K562 (cell line): Measurements from ENCODE around the gene IRF6. TPM values are rescaled to one million over a fixed set of nuclear protein-coding genes. Genes with fewer than 3 reads are reported as not detected.

Experiments used
- CREB3 ChIP-seq: fragments of 450-650 bp; conservative IDR thresholded peaks from 2 replicates; pipeline ENCODE4 v1.6.1; 2016; ENCODE audit warnings: missing genetic modification characterization, low read depth, mild to moderate bottlenecking, missing compliant biosample characterization, moderate library complexity
- HDAC2 ChIP-seq: fragments of 450-650 bp; IDR thresholded peaks from 2 replicates; pipeline ENCODE4 v1.6.1; 2016; ENCODE audit warnings: mild to moderate bottlenecking
- HES1 ChIP-seq: fragments of 450-650 bp; IDR thresholded peaks from 2 replicates; pipeline ENCODE4 v1.6.1; 2016; ENCODE audit warnings: low read depth, mild to moderate bottlenecking, moderate library complexity
- HMGN3 ChIP-seq: IDR thresholded peaks from 2 replicates; pipeline ENCODE4 v1.6.1; 2011; ENCODE audit warnings: borderline replicate concordance, low read depth, mild to moderate bottlenecking, mixed read lengths, low read length; ENCODE audit not compliant: insufficient read length; ENCODE audit errors: extremely low read depth
- HNRNPLL ChIP-seq: fragments of 200-400 bp; formaldehyde crosslinking; IDR thresholded peaks from 2 replicates; pipeline ENCODE4 v1.6.1; 2017; ENCODE audit warnings: low read length, low read depth, mild to moderate bottlenecking; ENCODE audit not compliant: poor library complexity, severe bottlenecking
- MAZ ChIP-seq, 2 experiments: fragments of 450-650 bp in 1 of 2; sonication (generic) in 1 of 2; formaldehyde crosslinking; IDR thresholded peaks in 1 of 2; conservative IDR thresholded peaks in 1 of 2; 2 replicates each; pipeline versions ENCODE4 v1.4.0 to v1.5.0; 2020; ENCODE audit warnings: mild to moderate bottlenecking in 1 of 2, missing genetic modification reagents in 1 of 2
- MYBL2 ChIP-seq, 2 experiments: fragments of 450-650 bp in 1 of 2; sonication (generic) in 1 of 2; formaldehyde crosslinking in 1 of 2; IDR thresholded peaks; 2 replicates each; pipeline versions ENCODE4 v1.6.1 to v1.8.1; 2017 to 2022; ENCODE audit warnings: borderline replicate concordance in 1 of 2, inconsistent platforms in 1 of 2, low read depth in 1 of 2, mild to moderate bottlenecking in 1 of 2, missing genetic modification reagents in 1 of 2, moderate library complexity in 1 of 2
- NELFE ChIP-seq: IDR thresholded peaks from 2 replicates; pipeline ENCODE4 v1.6.1; 2011; ENCODE audit warnings: mild to moderate bottlenecking; ENCODE audit not compliant: insufficient read depth, insufficient read length
- NRF1 ChIP-seq, 2 experiments: fragments of 450-650 bp; IDR thresholded peaks in 1 of 2; conservative IDR thresholded peaks in 1 of 2; 2 replicates each; pipeline ENCODE4 v1.6.1; 2014; ENCODE audit warnings: mild to moderate bottlenecking in 2 of 2
- RBBP5 ChIP-seq: fragments of 200-600 bp; sonication (generic); IDR thresholded peaks from 2 replicates; pipeline ENCODE4 v1.6.1; 2012; ENCODE audit warnings: borderline replicate concordance, mild to moderate bottlenecking, low read length, control low read depth, inconsistent platforms; ENCODE audit not compliant: insufficient read depth, poor library complexity, severe bottlenecking
- RBFOX2 ChIP-seq: fragments of 200-400 bp; formaldehyde crosslinking; IDR thresholded peaks from 2 replicates; pipeline ENCODE4 v1.6.1; 2017; ENCODE audit warnings: low read depth, mild to moderate bottlenecking, low read length, moderate library complexity
- SP1 ChIP-seq: sonication (generic); formaldehyde crosslinking; IDR thresholded peaks from 2 replicates; pipeline ENCODE4 v1.8.1; 2022; ENCODE audit warnings: mild to moderate bottlenecking, missing genetic modification reagents
- ZNF444 ChIP-seq: fragments of 250-450 bp; sonication (Bioruptor Pico); IDR thresholded peaks from 2 replicates; pipeline ENCODE4 v1.4.0; 2020; ENCODE audit warnings: mild to moderate bottlenecking, moderate library complexity
- polyA plus RNA-seq, 8 experiments: library from polyadenylated mRNA; depleted of rRNA in 4 of 8; stranded (reverse) in 5 of 8; unstranded in 3 of 8; fragments of >200 nt; fragmentation: Nextera tagmentation in 2 of 8; fragmentation: Illumina TruSeq in 1 of 8; extraction: Ambion mirVana in 2 of 8; extraction: Trizol in 1 of 8; gene quantifications; 2 replicates each; pipeline versions ENCODE4 v1.2.1 to v1.2.3, GENCODE V29; 2011 to 2014; ENCODE audit warnings: inconsistent platforms in 1 of 8, missing spikeins in 1 of 8
- total RNA-seq, 7 experiments: library from RNA; depleted of rRNA in 6 of 7; stranded (reverse); fragments of >200 nt in 6 of 7; fragmentation: Illumina TruSeq in 2 of 7; extraction: Trizol in 2 of 7; gene quantifications; 2 replicates each; pipeline versions ENCODE4 v1.2.1 to v1.2.3, GENCODE V29; 2011 to 2021; ENCODE audit warnings: low replicate concordance in 1 of 7
- TF ChIP-seq, protein P1 (sequence below): fragments of 450-650 bp; IDR thresholded peaks from 2 replicates; pipeline ENCODE4 v1.6.1; 2016
- TF ChIP-seq, protein P2 (sequence below): fragments of 450-650 bp; formaldehyde crosslinking; IDR thresholded peaks from 2 replicates; pipeline ENCODE4 v1.4.0; 2020; ENCODE audit warnings: mild to moderate bottlenecking
- TF ChIP-seq, protein P3 (sequence below): sonication (generic); formaldehyde crosslinking; IDR thresholded peaks from 2 replicates; pipeline ENCODE4 v1.8.1; 2023; ENCODE audit warnings: mild to moderate bottlenecking, missing genetic modification reagents

Gene IRF6
- total and polyA plus RNA-seq, 9 of the 15 experiments (the other 6 are each of a cell fraction or from before 2014, with no cell fraction given): 0.03 to 0.65 (median 0.17) TPM

DNA sequence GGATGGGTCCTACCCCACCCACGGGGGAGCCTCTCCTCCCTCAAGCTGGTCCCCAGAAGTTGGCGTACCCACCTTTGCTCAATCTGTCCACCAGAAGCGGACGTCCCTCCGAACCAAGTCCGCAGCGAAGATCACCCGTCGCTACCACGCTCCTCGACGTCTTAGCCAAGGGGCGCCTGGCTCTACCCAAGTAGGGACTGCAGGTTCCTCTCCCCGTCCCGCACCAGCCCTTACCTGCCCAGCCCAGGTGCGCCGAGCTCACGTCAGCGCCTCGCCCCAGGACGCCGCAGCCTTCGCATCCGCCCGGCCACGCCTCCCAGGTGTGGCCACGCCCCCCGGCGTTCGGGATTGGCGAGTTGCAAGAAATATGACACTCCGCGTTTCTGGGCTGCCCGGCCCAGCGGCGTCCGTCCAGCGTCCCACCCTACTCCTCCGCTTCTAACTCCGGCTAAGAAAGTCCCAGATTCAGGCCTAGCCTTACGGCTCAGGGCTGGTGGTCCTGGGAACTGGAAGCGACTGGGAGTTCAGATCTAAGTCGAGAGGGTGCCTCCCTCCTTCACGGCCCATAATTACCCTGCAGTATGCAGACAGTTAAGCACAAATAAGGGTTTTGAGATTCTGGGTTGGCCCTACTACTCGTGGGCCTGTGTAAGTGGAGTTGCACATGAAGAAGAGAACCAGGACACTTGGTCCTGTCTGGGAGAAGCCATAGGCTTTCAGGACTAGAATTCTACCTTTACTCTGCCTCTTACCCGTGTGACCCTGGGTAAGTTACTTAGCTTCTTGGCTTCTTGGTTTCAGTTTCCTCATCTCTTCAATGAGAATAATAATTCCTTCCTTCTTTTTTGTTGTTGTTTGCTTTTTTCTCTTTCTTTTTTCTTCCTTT is at the start of gene IRF6 (continued):
- TF ChIP-seq, protein P1, sequence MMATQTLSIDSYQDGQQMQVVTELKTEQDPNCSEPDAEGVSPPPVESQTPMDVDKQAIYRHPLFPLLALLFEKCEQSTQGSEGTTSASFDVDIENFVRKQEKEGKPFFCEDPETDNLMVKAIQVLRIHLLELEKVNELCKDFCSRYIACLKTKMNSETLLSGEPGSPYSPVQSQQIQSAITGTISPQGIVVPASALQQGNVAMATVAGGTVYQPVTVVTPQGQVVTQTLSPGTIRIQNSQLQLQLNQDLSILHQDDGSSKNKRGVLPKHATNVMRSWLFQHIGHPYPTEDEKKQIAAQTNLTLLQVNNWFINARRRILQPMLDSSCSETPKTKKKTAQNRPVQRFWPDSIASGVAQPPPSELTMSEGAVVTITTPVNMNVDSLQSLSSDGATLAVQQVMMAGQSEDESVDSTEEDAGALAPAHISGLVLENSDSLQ: peak; percentile 58
- no peak for TF ChIP-seq NELFE
- peak; percentile 69 for TF ChIP-seq RBBP5
- peak; percentile 92 for TF ChIP-seq HMGN3
- TF ChIP-seq, protein P2, sequence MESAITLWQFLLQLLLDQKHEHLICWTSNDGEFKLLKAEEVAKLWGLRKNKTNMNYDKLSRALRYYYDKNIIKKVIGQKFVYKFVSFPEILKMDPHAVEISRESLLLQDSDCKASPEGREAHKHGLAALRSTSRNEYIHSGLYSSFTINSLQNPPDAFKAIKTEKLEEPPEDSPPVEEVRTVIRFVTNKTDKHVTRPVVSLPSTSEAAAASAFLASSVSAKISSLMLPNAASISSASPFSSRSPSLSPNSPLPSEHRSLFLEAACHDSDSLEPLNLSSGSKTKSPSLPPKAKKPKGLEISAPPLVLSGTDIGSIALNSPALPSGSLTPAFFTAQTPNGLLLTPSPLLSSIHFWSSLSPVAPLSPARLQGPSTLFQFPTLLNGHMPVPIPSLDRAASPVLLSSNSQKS (CRISPR knock-in tag): no peak
- peak; percentile 89 for TF ChIP-seq SP1
- TF ChIP-seq HES1: 0 out of 2 replicates have a peak, but pooled peaks have one; percentile 13
- TF ChIP-seq CREB3 (tag): peak; percentile 62; the same call in 1 of the 2 replicates
- TF ChIP-seq NRF1 (conservative IDR thresholded peaks at IDR 0.05 in 1 of 2, IDR thresholded peaks at IDR 0.05 in 1 of 2): peak; percentile 72 to 73
- TF ChIP-seq MYBL2 (IDR thresholded peaks at IDR 0.05; ENCODE audit: low read depth): no peak
- TF ChIP-seq MYBL2 (CRISPR knock-in tag; IDR thresholded peaks at IDR 0.05; ENCODE audit: borderline replicate concordance): no peak
- TF ChIP-seq HNRNPLL: peak; percentile 72
- TF ChIP-seq ZNF444 (CRISPR knock-in tag): no peak
- peak; percentile 80 for TF ChIP-seq RBFOX2
- TF ChIP-seq, protein P3, sequence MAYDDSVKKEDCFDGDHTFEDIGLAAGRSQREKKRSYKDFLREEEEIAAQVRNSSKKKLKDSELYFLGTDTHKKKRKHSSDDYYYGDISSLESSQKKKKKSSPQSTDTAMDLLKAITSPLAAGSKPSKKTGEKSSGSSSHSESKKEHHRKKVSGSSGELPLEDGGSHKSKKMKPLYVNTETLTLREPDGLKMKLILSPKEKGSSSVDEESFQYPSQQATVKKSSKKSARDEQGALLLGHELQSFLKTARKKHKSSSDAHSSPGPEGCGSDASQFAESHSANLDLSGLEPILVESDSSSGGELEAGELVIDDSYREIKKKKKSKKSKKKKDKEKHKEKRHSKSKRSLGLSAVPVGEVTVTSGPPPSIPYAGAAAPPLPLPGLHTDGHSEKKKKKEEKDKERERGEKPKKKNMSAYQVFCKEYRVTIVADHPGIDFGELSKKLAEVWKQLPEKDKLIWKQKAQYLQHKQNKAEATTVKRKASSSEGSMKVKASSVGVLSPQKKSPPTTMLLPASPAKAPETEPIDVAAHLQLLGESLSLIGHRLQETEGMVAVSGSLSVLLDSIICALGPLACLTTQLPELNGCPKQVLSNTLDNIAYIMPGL: peak; percentile 35; the same call in 1 of the 2 replicates
- 0 out of 2 replicates have a peak, but pooled peaks have one; percentile 49 for TF ChIP-seq HDAC2
- peak in 1 of 2 experiments; percentile 65; a peak in 2 of 4 replicates for TF ChIP-seq MAZ (CRISPR knock-in tag; conservative IDR thresholded peaks at IDR 0.05 in 1 of 2, IDR thresholded peaks at IDR 0.05 in 1 of 2)
